ENCODE results near the gene RSPO4. TPM values are rescaled to one million over a fixed set of nuclear protein-coding genes. Genes with fewer than 3 reads are reported as not detected.

RSPO4 gene
- total RNA-seq, 1 experiment from 2014 or later = not detected

DNA sequence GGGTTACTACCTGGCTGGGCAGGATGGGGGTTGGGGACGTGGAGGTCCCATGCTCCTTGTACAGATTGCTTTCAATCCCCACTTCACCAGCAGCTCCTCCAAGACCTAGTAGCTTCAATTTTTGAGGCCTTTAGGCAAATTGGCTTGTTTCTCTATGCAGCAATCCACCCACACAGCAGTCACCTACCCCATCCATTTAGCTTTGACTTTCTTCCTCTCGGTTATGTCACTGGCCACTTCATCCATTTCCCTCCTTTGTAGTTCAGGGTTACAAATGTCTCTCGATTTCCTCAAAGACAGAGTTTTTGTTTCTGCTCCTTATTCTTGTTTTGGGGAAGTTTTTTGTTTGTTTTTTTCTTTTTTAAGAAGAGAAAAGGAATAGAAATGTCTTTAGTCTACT lies 33.4 kb upstream of the RSPO4 start:
- Histone ChIP-seq H3K79me2 (ENCODE audit: low read depth) (no peaks in the 10 kb centered on the region), H3K4me2 (no peak overlapping the region), H3K9me2 (ENCODE audit: insufficient read depth) (no peaks in the 10 kb centered on the region), H2AFZ (no peak overlapping the region), H3F3A (ENCODE audit: insufficient read depth, low read depth) (no peaks in the 10 kb centered on the region), H4K20me1 (ENCODE audit: insufficient read depth) (no peaks in the 10 kb centered on the region), H3K4me3 (no peak overlapping the region), H3K9me3 (ENCODE audit: insufficient read depth, low read depth) (no peaks in the 10 kb centered on the region), H3K36me3 (ENCODE audit: low read depth) (no peaks in the 10 kb centered on the region), H3K4me1 (replicated peaks; ENCODE audit: insufficient read depth) (no peaks in the 10 kb centered on the region), H3K27me3 (ENCODE audit: insufficient read depth, low read depth) (peaks cover 74% of the 10 kb centered on the region), H3K27ac (no peak overlapping the region)
- intact Hi-C loops (cut with micrococcal nuclease; ENCODE audit: unreplicated experiment) = no loop called here
- ChIA-PET POLR2A (ENCODE audit: unreplicated experiment) (no interaction called here), CTCF (no interaction called here)
- DNase-seq = no peak
- BruUV-seq (replicated peaks) = no TSS peak
- no peak for TF ChIP-seq EZH2 (IDR thresholded peaks at IDR 0.05; ENCODE audit: low read depth)
- TF ChIP-seq, protein P1, sequence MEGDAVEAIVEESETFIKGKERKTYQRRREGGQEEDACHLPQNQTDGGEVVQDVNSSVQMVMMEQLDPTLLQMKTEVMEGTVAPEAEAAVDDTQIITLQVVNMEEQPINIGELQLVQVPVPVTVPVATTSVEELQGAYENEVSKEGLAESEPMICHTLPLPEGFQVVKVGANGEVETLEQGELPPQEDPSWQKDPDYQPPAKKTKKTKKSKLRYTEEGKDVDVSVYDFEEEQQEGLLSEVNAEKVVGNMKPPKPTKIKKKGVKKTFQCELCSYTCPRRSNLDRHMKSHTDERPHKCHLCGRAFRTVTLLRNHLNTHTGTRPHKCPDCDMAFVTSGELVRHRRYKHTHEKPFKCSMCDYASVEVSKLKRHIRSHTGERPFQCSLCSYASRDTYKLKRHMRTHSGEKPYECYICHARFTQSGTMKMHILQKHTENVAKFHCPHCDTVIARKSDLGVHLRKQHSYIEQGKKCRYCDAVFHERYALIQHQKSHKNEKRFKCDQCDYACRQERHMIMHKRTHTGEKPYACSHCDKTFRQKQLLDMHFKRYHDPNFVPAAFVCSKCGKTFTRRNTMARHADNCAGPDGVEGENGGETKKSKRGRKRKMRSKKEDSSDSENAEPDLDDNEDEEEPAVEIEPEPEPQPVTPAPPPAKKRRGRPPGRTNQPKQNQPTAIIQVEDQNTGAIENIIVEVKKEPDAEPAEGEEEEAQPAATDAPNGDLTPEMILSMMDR (conservative IDR thresholded peaks at IDR 0.05) = no peak

DNA sequence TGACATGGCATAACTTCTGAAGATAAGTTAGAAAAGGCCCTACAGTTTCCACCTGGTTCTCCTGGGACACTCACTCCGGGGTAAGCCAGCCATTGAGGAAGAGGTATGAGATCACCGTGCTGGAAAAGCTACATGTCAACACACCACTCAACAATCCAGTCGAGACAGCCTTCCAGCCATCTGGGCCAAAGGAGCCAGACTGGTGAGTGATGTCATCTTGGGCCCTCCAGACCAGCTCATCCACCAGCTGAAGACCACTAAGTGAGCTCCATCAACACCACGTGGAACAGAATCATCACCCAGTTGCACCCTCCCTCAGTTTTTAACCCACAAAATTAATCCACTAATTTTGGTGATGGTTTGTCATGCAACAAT lies 32.3 kb upstream of the RSPO4 start:
- H3K9me3 ChIP-seq (ENCODE audit: insufficient read depth, low read depth) = no peaks in the 10 kb centered on the region
- H3F3A ChIP-seq (ENCODE audit: insufficient read depth, low read depth) = no peaks in the 10 kb centered on the region
- H3K9me2 ChIP-seq (ENCODE audit: insufficient read depth) = no peaks in the 10 kb centered on the region
- no peak for DNase-seq
- H3K36me3 ChIP-seq (ENCODE audit: low read depth) = no peaks in the 10 kb centered on the region
- intact Hi-C loops (cut with micrococcal nuclease; ENCODE audit: unreplicated experiment) = no loop called here
- H3K4me1 ChIP-seq (replicated peaks; ENCODE audit: insufficient read depth) = no peaks in the 10 kb centered on the region
- BruUV-seq (replicated peaks) = no TSS peak
- no peak overlapping the region for H2AFZ ChIP-seq
- no peaks in the 10 kb centered on the region for H4K20me1 ChIP-seq (ENCODE audit: insufficient read depth)
- POLR2A ChIA-PET (ENCODE audit: unreplicated experiment) = no interaction called here
- no peak overlapping the region for H3K27ac ChIP-seq
- TF ChIP-seq, protein P1 (conservative IDR thresholded peaks at IDR 0.05) = no peak
- H3K27me3 ChIP-seq (ENCODE audit: insufficient read depth, low read depth) = peaks cover 84% of the 10 kb centered on the region
- H3K79me2 ChIP-seq (ENCODE audit: low read depth) = no peaks in the 10 kb centered on the region
- H3K4me3 ChIP-seq = no peak overlapping the region
- H3K4me2 ChIP-seq = no peak overlapping the region
- CTCF ChIA-PET = interaction anchor here (0.5 kb wide), 1 partner anchor 183 kb away, joined by 3 read pairs; no protein-coding TSS in a partner anchor

DNA sequence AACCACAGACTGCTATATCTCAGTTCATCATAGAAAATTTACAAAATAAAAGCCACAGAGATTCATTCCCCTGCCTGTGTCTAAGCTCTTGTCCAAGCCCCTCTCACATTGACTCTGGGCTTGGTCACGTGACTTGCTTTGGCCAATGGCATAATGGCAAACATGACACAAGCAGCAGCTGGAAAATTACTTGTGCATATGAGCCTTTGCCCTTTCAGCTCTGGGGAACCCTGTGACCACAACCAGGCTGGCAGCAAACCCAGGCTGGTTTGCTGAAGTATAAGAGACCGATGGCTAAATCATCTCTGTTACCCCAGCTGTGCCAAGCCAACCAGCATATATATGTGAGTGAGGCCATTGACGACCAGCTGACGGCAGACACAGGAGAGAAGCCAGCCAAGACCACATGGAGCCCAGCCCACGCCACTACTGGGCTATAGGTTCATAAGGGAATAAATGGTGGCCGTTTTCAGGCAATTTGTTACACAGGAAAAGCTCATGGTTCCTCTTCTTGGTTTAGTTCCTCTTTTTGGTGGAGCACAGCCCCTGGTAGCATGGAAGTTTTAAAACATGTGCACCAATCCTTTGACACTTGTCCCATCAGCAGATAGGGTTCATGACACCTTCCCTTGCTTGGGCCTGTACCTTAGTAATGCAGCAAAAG lies 31.8 kb upstream of the RSPO4 start:
- Histone ChIP-seq H3K4me3 (no peak overlapping the region), H2AFZ (no peak overlapping the region), H3K9me3 (ENCODE audit: insufficient read depth, low read depth) (no peaks in the 10 kb centered on the region), H3K79me2 (ENCODE audit: low read depth) (no peaks in the 10 kb centered on the region), H4K20me1 (ENCODE audit: insufficient read depth) (no peaks in the 10 kb centered on the region), H3K27me3 (ENCODE audit: insufficient read depth, low read depth) (peaks cover 84% of the 10 kb centered on the region), H3K4me1 (replicated peaks; ENCODE audit: insufficient read depth) (no peaks in the 10 kb centered on the region), H3K9me2 (ENCODE audit: insufficient read depth) (no peaks in the 10 kb centered on the region), H3F3A (ENCODE audit: insufficient read depth, low read depth) (no peaks in the 10 kb centered on the region), H3K27ac (no peak overlapping the region), H3K36me3 (ENCODE audit: low read depth) (no peaks in the 10 kb centered on the region), H3K4me2 (no peak overlapping the region)
- intact Hi-C loops (cut with micrococcal nuclease; ENCODE audit: unreplicated experiment) = no loop called here
- CTCF ChIA-PET = interaction anchor here (0.5 kb wide), 1 partner anchor 184 kb away, joined by 3 read pairs; no protein-coding TSS in a partner anchor
- DNase-seq = no peak
- no peak for TF ChIP-seq EZH2 (IDR thresholded peaks at IDR 0.05; ENCODE audit: low read depth)
- TF ChIP-seq, protein P1 (conservative IDR thresholded peaks at IDR 0.05) = no peak
- BruUV-seq (replicated peaks) = no TSS peak
- POLR2A ChIA-PET (ENCODE audit: unreplicated experiment) = no interaction called here

Data from PC-9 (cell line).